Measurements from ENCODE around the gene ACLY.
"Not testable (repeated sequence)": the region's sequence is repeated elsewhere in the genome, so short reads cannot be mapped to it uniquely, and the experiment has no call there.

Gene ACLY

DNA sequence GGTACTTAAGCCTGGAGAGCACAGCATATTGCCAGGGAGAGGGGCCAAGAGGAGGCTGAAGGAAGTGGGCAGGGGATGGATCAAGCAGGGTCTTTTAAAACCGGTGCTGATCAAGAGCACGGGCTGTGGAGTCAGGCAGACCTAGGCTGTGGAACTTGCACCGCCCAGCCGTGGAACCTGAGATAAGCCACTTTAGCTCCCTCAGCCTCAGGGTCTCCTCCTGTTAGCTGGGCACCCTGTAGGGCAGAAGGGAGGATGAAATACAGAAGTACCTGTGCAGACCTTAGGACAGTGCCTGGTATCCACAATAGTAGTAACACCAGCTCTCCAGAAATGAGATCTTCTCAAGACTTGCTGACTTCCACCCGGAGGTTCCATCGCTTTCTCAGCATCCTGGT lies 20.9 kb upstream of the ACLY start:
- no peak for DNase-seq (ENCODE audit: low spot score)
- TF ChIP-seq, protein P1, sequence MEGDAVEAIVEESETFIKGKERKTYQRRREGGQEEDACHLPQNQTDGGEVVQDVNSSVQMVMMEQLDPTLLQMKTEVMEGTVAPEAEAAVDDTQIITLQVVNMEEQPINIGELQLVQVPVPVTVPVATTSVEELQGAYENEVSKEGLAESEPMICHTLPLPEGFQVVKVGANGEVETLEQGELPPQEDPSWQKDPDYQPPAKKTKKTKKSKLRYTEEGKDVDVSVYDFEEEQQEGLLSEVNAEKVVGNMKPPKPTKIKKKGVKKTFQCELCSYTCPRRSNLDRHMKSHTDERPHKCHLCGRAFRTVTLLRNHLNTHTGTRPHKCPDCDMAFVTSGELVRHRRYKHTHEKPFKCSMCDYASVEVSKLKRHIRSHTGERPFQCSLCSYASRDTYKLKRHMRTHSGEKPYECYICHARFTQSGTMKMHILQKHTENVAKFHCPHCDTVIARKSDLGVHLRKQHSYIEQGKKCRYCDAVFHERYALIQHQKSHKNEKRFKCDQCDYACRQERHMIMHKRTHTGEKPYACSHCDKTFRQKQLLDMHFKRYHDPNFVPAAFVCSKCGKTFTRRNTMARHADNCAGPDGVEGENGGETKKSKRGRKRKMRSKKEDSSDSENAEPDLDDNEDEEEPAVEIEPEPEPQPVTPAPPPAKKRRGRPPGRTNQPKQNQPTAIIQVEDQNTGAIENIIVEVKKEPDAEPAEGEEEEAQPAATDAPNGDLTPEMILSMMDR (IDR thresholded peaks at IDR 0.05; ENCODE audit: extremely low read depth, insufficient read depth, missing control alignments), result no peak
- in situ Hi-C loops (cut with MboI; ENCODE audit: low pct_unique_long_range_greater_than_20kb, low sequenced_read_pairs, unreplicated experiment), result no loop called here

DNA sequence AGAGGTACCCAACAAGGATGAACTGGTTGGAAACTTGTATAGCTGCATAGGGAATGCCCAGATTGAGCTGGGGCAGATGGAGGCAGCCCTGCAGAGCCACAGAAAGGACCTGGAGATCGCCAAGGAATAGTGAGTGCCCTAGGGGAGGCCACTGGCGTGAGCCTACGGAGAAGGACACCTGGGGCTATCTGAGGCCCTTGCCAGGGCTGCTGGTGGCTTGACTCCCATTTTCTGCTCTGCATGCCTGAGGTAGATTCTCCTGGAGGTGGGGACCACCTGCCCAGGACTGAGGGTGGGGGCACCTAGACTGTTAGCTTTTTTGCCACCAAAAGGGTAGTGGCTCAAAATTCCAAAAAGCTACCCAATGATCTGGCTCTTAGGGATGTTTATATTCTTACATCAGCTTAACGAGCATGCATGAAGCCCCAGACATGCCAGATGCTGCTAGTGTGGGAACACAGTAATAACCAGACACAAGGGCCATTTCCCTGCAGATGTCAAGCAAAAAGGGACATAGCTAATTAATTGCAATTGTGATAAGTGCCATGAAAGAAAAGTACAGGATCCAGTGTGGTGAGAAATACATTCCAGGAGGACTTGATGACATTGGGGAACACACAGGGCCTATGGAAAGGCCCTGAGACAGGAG lies 20.4 kb upstream of the ACLY start:
- DNase-seq (ENCODE audit: low spot score), result no peak
- in situ Hi-C loops (cut with MboI; ENCODE audit: low pct_unique_long_range_greater_than_20kb, low sequenced_read_pairs, unreplicated experiment), result no loop called here
- TF ChIP-seq, protein P1 (IDR thresholded peaks at IDR 0.05; ENCODE audit: extremely low read depth, insufficient read depth, missing control alignments), result no peak

DNA sequence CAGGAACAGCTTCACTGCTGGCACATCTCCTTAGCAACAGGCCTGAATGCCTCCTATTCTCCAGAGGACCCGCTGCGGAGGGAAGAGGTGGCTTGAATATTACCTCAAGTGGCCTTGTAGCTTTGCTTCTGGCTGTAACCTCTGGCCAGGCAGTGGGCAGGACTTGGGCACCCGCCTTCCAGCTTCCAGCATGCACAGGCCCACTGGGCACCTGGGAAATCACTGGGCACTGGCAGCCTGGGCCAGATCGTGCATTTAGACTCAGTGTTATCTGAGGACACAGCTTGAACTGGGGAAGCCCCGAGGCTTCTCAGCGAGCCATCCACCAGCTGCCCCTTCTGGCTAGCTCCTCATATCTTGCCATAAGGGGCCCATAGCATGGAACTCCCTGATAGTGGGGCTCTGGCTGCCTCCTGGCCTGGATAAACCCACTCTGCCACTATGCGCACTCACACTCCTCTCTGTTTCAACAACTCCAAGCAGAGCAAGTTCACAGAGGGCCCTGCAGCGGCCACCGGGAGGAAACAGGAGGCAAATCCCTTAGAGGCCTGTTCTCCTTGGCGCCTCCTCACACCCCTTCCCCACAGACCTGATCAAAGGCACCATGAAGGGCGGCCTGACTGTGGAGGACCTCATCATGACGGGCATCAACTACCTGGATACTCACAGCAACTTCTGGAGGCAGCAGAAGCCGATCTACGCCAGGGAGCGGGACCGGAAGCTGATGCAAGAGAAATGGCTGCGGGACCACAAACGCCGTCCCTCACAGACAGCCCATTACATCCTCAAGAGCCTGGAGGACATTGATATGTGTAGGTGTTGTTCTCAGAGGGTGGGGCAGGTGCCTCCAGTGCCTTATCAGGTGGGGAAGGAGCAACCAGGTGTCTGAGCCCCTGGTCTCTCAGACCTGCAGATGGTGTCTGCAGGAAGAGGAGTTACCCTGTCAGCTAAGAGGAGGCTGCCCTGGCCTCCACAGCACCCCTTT lies 19.5 kb upstream of the ACLY start:
- in situ Hi-C loops (cut with MboI; ENCODE audit: low pct_unique_long_range_greater_than_20kb, low sequenced_read_pairs, unreplicated experiment), result no loop called here
- no peak for DNase-seq (ENCODE audit: low spot score)

DNA sequence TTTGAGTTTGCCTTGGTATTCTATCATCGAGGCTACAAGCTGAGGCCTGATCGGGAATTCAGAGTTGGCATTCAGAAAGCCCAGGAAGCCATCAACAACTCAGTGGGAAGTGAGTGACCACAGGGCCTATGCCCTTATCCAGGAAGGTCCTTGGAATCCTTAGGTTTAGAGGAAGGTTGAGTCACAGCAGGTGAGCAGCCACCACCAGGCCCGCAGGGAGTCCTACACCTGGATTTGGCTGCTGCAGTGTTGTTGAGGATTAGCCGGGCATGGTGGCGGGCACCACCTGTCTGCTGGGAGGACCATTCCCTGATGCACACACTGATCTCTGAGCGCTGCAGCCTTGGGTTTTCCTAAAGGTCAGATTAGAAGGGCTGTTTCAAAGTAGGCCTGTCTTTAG lies 16.9 kb upstream of the ACLY start:
- TF ChIP-seq, protein P1 (IDR thresholded peaks at IDR 0.05; ENCODE audit: extremely low read depth, insufficient read depth, missing control alignments), result no peak
- DNase-seq (ENCODE audit: low spot score), result no peak
- in situ Hi-C loops (cut with MboI; ENCODE audit: low pct_unique_long_range_greater_than_20kb, low sequenced_read_pairs, unreplicated experiment), result no loop called here

More for the DNA sequence above, 19.5 kb upstream of the ACLY start:
- TF ChIP-seq, protein P1 (IDR thresholded peaks at IDR 0.05; ENCODE audit: extremely low read depth, insufficient read depth, missing control alignments), result no peak

DNA sequence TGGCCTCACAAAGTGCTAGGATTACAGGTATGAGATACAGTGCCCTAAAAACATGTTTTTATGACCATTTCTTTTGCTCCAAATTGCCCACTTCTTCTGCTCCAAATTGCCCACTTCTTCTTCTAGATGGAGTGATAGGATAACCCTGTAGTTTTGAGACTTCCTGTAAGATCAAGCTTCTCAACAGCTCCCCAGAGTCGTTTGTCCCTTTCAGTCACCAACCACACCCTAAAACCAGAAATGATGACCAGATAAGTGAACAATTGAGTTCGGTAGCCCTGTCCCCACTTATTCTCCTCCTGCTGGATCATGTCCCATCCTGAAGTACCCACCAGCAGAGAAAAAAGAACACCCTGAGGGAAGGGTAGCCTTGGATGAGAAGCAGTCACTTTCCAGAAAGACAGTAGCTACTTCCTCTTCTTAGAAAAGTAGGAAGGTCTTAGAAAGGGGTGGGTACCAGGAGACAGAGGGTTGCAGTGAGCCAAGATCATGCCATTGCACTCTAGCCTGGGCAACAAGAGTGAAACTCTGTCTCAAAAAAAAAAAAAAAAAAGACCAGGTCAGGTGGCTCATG lies 14.2 kb upstream of the ACLY start:
- DNase-seq (ENCODE audit: low spot score), result no peak
- TF ChIP-seq, protein P1 (IDR thresholded peaks at IDR 0.05; ENCODE audit: extremely low read depth, insufficient read depth, missing control alignments), result no peak
- in situ Hi-C loops (cut with MboI; ENCODE audit: low pct_unique_long_range_greater_than_20kb, low sequenced_read_pairs, unreplicated experiment), result no loop called here

DNA sequence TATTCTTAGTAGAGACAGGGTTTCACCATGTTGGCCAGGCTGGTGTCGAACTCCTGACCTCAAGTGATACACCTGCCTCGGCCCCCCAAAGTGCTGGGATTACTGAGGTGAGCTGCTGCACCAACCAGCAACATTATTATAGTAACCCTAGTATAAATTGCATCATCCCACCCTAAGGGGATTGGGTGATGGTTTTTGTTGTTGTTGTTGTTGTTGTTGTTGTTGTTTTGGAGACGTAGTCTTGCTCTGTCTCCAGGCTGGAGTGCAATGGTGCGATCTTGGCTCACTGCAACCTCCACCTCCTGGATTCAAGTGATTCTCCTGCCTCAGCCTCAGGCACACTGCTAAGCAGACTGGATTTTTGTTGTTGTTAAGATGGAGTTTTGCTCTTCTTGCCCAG lies 13.0 kb upstream of the ACLY start:
- in situ Hi-C loops (cut with MboI; ENCODE audit: low pct_unique_long_range_greater_than_20kb, low sequenced_read_pairs, unreplicated experiment); DNase-seq (ENCODE audit: low spot score): not testable (repeated sequence)

DNA sequence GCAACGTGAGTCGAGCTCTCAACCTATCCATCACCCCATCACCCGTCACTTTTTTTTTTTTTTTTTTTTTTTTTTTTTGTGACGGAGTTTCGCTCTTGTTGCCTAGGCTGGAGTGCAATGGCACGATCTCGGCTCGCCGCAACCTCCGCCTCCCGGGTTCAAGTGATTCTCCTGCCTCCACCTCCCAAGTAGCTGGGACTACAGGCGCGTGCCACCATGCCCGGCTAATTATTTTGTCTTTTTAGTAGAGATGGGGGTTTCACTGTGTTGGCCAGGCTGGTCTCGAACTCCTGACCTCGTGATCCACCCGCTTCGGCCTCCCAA lies 12.0 kb upstream of the ACLY start:
- in situ Hi-C loops (cut with MboI; ENCODE audit: low pct_unique_long_range_greater_than_20kb, low sequenced_read_pairs, unreplicated experiment); DNase-seq (ENCODE audit: low spot score): not testable (repeated sequence)

Measured in GM13977 (cell line).